HG03045 (cell line): ENCODE results near the gene IGSF6.
"Not testable (repeated sequence)": the region's sequence is repeated elsewhere in the genome, so short reads cannot be mapped to it uniquely, and the experiment has no call there.

Experiments used
- ATAC-seq: cut with Tn5 transposase; IDR thresholded peaks from one replicate; pipeline ENCODE4 v1.9.1; 2021; ENCODE audit warnings: mild to moderate bottlenecking, moderate library complexity; ENCODE audit not compliant: unreplicated experiment

Gene IGSF6

GRCh38 chr16:21654466-21654865 lies 2.1 kb upstream of the IGSF6 start:
- ATAC-seq: no peak

GRCh38 chr16:21653571-21653970 lies 1.2 kb upstream of the IGSF6 start:
- ATAC-seq: no peak

- no peak for ATAC-seq
Observed at GRCh38 chr16:21651515-21651914, 893 bp downstream of the IGSF6 start.

- no peak for ATAC-seq
Observed at GRCh38 chr16:21650521-21650920, 1.9 kb downstream of the IGSF6 start.

- not testable (repeated sequence) for ATAC-seq
Observed at GRCh38 chr16:21649826-21650406, 2.5 kb downstream of the IGSF6 start.

- no peak for ATAC-seq
Observed at GRCh38 chr16:21647562-21648164, 4.7 kb downstream of the IGSF6 start.

- peak; percentile 90 for ATAC-seq
Observed at GRCh38 chr16:21646721-21647561, 5.5 kb downstream of the IGSF6 start.

GRCh38 chr16:21646091-21646490 lies 6.3 kb downstream of the IGSF6 start:
- no peak for ATAC-seq

- no peak for ATAC-seq
Observed at GRCh38 chr16:21645261-21645721, 7.1 kb downstream of the IGSF6 start.

GRCh38 chr16:21644674-21645073 lies 7.7 kb downstream of the IGSF6 start:
- no peak for ATAC-seq

GRCh38 chr16:21643785-21644184 lies 8.6 kb downstream of the IGSF6 start:
- ATAC-seq: no peak

- no peak for ATAC-seq
Observed at GRCh38 chr16:21642861-21643260, 9.5 kb downstream of the IGSF6 start.

GRCh38 chr16:21641916-21642315 lies 10.5 kb downstream of the IGSF6 start:
- ATAC-seq: no peak

GRCh38 chr16:21639493-21639892 lies 12.9 kb downstream of the IGSF6 start:
- ATAC-seq: no peak

GRCh38 chr16:21638573-21638975 lies 13.8 kb downstream of the IGSF6 start:
- no peak for ATAC-seq

- ATAC-seq: no peak
Observed at GRCh38 chr16:21637032-21637968, 15.1 kb downstream of the IGSF6 start.

- ATAC-seq: not testable (repeated sequence)
Observed at GRCh38 chr16:21635694-21636093, 16.7 kb downstream of the IGSF6 start.

- ATAC-seq: no peak
Observed at GRCh38 chr16:21634216-21634615, 18.2 kb downstream of the IGSF6 start.

GRCh38 chr16:21631951-21632575 lies 20.3 kb downstream of the IGSF6 start:
- not testable (repeated sequence) for ATAC-seq

GRCh38 chr16:21631376-21631775 lies 21.0 kb downstream of the IGSF6 start:
- ATAC-seq: not testable (repeated sequence)
